Erythroblast (primary cell): ENCODE measurements around the gene THRB.

Experiments used
- GATA1 ChIP-seq: IDR thresholded peaks from 2 replicates; pipeline ENCODE4 v1.6.1; 2011; ENCODE audit warnings: low read depth, mild to moderate bottlenecking, control low read depth, low read length, moderate library complexity
- POLR2A ChIP-seq: IDR thresholded peaks from 2 replicates; pipeline ENCODE4 v1.6.1; 2011; ENCODE audit warnings: mild to moderate bottlenecking, low read length

DNA sequence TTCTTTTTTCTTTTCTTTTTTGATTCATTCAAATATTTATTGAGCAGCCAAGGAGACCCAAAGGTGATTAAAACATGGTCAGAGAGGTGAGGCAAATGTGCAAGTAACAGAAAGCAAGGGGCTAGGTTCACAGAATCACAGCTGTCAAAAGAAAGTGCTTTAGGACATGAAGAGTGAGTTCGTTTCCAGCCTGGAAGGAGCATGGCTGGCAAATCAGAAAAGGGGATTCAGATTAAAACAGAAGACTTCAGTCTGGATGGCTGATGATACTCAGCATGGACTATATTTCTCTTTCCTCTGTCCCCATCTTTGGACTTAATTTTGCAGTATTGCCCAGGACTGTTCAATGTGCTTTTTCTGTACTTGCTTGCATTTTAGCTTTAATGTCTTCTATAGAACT lies 398.4 kb downstream of the THRB start:
- TF ChIP-seq POLR2A (no peak), GATA1 (no peak)
